Measurements from ENCODE around the gene ENO2. TPM values are rescaled to one million over a fixed set of nuclear protein-coding genes. Genes with fewer than 3 reads are reported as not detected.
"Not testable (repeated sequence)": the region's sequence is repeated elsewhere in the genome, so short reads cannot be mapped to it uniquely, and the experiment has no call there.

Gene ENO2
- total and polyA plus RNA-seq, 5 donors, result 17.8 to 42.1 (median 34.6) TPM

DNA sequence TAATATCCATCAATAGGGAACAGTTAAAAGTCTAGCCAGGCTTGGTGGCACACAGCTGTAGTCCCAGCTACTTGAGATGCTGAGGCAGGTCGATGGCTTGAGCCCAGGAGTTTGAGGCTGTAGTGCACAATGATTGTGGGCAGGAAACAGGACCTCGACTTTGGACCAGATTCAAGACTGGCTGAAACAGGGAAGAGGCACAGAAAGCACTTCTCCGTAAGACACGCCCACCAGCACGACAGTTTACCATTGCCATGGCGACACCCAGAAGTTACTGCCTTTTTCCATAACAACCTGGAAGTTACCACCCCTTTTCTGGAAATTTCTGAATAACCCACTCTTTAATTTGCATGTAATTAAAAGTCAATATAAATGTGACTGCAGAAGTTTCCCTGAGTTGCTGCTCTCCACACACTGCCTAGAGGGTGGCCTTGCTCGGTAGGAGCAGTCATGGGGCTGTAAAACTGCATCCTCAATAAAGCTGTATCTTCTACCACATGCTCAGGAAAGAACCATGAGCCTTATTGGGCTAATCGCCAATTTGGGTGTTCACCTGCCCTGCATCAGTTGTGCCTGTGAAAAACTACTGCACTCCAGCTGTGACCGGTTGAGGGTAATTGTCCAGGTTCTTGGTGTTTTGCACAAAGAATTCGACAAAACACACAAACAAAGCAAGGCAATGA lies 14.4 kb upstream of the ENO2 start:
- ATAC-seq (peak; percentile 42 to 66), DNase-seq (peak; percentile 76 to 85 (median 80))
- H3K4me3 ChIP-seq (ENCODE audit: low read length), result no peak overlapping the region
- WGBS, result 47% methylated on average over 10 of the region's 10 CpGs
- H3K4me1 ChIP-seq (ENCODE audit: control insufficient read depth, insufficient read depth, low read length), result no peaks in the 10 kb centered on the region
- no peaks in the 10 kb centered on the region for H3K27me3 ChIP-seq (ENCODE audit: control insufficient read depth, insufficient read depth)
- intact Hi-C loops (cut with DNase I), result no loop called here
- no peaks in the 10 kb centered on the region for H3K9me3 ChIP-seq (ENCODE audit: control insufficient read depth, low read length)
- H3K27ac ChIP-seq (ENCODE audit: low read length), result no peak overlapping the region

DNA sequence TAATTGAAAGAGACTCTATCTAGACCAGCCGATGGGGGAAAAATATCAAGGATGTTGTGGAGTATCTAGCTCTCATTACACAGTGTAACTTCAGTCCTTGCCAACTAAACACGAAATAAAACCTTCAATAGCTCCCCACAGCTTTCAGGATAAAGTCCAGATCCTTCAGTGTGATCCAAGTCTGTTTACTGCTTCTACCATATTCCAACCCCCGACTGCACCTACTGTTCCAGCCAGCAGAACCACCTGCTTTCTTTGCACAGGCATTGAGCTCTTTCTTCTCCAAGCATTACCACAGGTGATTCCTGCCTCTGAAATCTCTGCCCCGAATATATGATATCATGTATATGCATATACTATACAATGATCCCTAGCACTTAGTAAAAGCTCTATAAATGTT lies 11.9 kb upstream of the ENO2 start:
- DNase-seq, result no peak
- H3K4me3 ChIP-seq (ENCODE audit: low read length), result no peak overlapping the region
- intact Hi-C loops (cut with DNase I), result no loop called here
- no peak for ATAC-seq
- 83% methylated on average over 4 of the region's 4 CpGs for WGBS
- H3K27ac ChIP-seq (ENCODE audit: low read length), result no peak overlapping the region
- H3K4me1 ChIP-seq (ENCODE audit: control insufficient read depth, insufficient read depth, low read length), result no peaks in the 10 kb centered on the region
- no peaks in the 10 kb centered on the region for H3K9me3 ChIP-seq (ENCODE audit: control insufficient read depth, low read length)
- no peaks in the 10 kb centered on the region for H3K27me3 ChIP-seq (ENCODE audit: control insufficient read depth, insufficient read depth)

GRCh38 chr12:6903722-6904121 lies 10.7 kb upstream of the ENO2 start:
- no peak for ATAC-seq
- DNase-seq, result no peak
- no peak overlapping the region for H3K27ac ChIP-seq (ENCODE audit: low read length)
- no peak overlapping the region for H3K4me3 ChIP-seq (ENCODE audit: low read length)
- no peaks in the 10 kb centered on the region for H3K9me3 ChIP-seq (ENCODE audit: control insufficient read depth, low read length)
- intact Hi-C loops (cut with DNase I), result no loop called here
- 78% methylated on average over 1 of the region's 1 CpG for WGBS
- no peaks in the 10 kb centered on the region for H3K27me3 ChIP-seq (ENCODE audit: control insufficient read depth, insufficient read depth)
- H3K4me1 ChIP-seq (ENCODE audit: control insufficient read depth, insufficient read depth, low read length), result no peaks in the 10 kb centered on the region

DNA sequence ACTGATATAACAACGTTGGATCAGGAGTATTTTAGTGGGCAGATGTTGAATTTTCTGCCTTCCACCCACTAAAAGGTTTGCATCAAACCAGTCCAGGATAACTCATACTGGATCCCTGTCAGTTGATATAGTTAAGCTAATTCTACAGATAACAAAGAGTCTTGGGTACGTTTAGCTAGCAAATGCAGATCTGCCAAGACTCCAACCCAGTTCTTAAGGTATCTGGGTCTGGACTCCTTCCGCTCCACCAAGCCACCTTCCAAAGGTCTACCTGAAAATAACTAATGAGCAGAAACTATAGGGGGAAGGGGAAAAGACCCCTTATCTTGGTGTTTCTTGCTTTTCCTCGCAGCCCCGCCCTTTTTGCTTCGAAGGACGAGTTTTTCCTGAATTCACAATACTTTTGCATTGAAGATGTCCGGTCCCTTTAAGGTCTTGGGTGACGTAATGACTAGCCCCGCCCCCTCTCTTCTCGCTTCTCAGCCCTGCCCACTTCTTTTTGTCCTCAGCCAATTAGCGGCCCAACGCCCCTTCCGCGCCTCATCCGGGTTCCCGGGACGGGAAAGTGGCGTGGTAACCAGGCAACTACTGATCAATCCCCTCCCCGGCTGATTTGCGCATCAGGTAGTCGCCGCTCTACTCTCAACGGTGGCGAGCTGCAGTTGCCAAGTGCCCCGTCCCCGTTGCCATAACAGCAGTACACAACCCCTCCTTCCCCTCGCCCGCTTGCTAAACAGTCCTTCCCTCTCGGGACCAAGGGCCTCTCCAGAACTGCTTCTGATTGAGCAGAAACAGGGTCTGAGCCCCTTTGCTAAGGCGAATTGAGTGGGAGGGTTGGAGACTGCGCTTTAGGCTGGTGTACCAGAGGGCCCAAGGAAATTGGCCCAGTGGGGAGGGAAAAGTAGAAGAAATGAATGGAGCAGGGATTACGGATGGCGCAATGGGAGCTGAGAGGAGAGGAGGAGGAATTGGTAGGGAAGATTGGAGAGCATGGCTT lies 9.8 kb upstream of the ENO2 start, which contains the start of gene LRRC23:
TSS of gene LRRC23 (plus strand) at position 543 of the 997 bp plus-strand sequence. CDS start 812 bp downstream, outside the sequence.
- DNase-seq (peak; percentile 98 to 99 (median 98)), ATAC-seq (peak; percentile 95 to 96)
- peak within 1 kb of the TSS; percentile 69 for H3K27ac ChIP-seq (ENCODE audit: low read length)
- no peaks in the 10 kb centered on the region for H3K27me3 ChIP-seq (ENCODE audit: control insufficient read depth, insufficient read depth)
- H3K9me3 ChIP-seq (ENCODE audit: control insufficient read depth, low read length), result no peaks in the 10 kb centered on the region
- H3K4me3 ChIP-seq (ENCODE audit: low read length), result peak within 1 kb of the TSS; percentile 60
- intact Hi-C loops (cut with DNase I), result no loop called here
- WGBS, result 4% methylated on average over 34 of the region's 34 CpGs
- H3K4me1 ChIP-seq (ENCODE audit: control insufficient read depth, insufficient read depth, low read length), result no peaks in the 10 kb centered on the region

DNA sequence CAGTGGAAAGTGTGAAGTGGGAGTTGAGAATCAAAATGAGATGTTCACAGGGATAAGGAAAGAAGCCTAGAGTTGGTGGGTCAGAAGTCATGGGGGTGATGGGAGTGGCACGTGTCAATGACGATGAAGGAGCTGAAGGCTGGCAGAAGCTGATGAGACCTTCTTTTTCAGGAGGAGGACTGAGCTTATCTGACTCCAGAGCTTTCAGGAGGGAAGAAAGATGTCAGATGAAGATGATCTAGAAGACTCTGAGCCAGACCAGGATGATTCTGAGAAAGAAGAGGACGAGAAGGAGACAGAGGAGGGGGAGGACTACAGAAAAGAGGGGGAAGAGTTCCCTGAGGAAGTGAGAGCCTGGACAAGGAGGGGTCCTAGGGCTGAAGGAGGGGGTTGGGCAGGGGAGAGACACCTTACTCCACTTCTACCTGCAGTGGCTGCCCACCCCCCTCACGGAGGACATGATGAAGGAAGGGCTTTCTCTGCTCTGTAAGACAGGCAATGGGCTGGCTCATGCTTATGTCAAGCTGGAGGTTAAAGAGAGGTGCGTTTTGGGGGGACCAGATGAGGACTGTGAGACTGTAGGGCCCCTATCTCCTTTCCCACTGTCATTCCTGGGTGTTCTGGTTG lies 8.9 kb upstream of the ENO2 start:
- intact Hi-C loops (cut with DNase I), result no loop called here
- no peak for DNase-seq

GRCh38 chr12:6908141-6908540 lies 6.2 kb upstream of the ENO2 start:
- H3K4me1 ChIP-seq (ENCODE audit: control insufficient read depth, insufficient read depth, low read length); DNase-seq; H3K27ac ChIP-seq (ENCODE audit: low read length); intact Hi-C loops (cut with DNase I); H3K9me3 ChIP-seq (ENCODE audit: control insufficient read depth, low read length); ATAC-seq; H3K27me3 ChIP-seq (ENCODE audit: control insufficient read depth, insufficient read depth); H3K4me3 ChIP-seq (ENCODE audit: low read length): not testable (repeated sequence)
- 94% methylated on average over 11 of the region's 11 CpGs for WGBS

More for the DNA sequence above, 8.9 kb upstream of the ENO2 start:
- no peak for ATAC-seq
- Histone ChIP-seq H3K27me3 (ENCODE audit: control insufficient read depth, insufficient read depth) (no peaks in the 10 kb centered on the region), H3K4me1 (ENCODE audit: control insufficient read depth, insufficient read depth, low read length) (no peaks in the 10 kb centered on the region), H3K27ac (ENCODE audit: low read length) (peak overlapping the region; percentile 69), H3K9me3 (ENCODE audit: control insufficient read depth, low read length) (no peaks in the 10 kb centered on the region), H3K4me3 (ENCODE audit: low read length) (peak overlapping the region; percentile 60)
- WGBS, result 58% methylated on average over 5 of the region's 5 CpGs

DNA sequence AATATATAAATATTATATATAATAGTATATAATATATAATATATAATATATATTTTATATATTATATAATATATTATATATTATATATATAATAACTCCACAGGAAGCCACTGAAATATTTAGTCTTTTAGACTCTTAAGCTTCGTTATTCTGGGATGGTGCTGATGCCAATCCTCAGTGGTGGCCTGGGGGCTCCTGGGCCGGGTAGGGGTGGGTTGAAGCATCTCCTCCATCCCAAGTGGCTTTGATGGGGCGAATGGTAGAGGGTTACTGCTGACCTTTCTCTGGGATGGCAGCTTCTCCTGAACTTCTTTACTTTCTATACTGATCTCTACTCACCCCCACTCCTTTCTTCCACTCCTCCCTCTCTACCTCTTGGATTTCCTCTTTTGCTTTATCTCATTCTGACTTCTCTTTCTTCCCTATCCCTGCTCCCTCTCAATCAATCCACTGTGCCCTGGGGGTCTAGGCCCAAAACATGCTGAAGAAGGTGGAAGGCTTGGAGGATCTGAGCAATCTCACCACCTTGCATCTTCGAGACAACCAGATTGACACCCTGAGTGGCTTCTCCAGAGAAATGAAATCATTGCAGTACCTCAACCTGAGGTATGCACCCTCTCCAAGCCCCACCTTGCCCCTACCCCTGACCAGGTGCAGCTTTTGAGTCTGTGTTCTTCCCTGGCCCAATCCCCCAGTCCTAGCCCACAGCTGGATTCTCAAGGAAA lies 4.8 kb upstream of the ENO2 start:
- H3K27ac ChIP-seq (ENCODE audit: low read length), result no peak overlapping the region
- ATAC-seq (no peak), DNase-seq (no peak)
- no peak overlapping the region for H3K4me3 ChIP-seq (ENCODE audit: low read length)
- no peaks in the 10 kb centered on the region for H3K4me1 ChIP-seq (ENCODE audit: control insufficient read depth, insufficient read depth, low read length)
- no peaks in the 10 kb centered on the region for H3K27me3 ChIP-seq (ENCODE audit: control insufficient read depth, insufficient read depth)
- WGBS, result 89% methylated on average over 4 of the region's 4 CpGs
- intact Hi-C loops (cut with DNase I), result no loop called here
- H3K9me3 ChIP-seq (ENCODE audit: control insufficient read depth, low read length), result no peaks in the 10 kb centered on the region

DNA sequence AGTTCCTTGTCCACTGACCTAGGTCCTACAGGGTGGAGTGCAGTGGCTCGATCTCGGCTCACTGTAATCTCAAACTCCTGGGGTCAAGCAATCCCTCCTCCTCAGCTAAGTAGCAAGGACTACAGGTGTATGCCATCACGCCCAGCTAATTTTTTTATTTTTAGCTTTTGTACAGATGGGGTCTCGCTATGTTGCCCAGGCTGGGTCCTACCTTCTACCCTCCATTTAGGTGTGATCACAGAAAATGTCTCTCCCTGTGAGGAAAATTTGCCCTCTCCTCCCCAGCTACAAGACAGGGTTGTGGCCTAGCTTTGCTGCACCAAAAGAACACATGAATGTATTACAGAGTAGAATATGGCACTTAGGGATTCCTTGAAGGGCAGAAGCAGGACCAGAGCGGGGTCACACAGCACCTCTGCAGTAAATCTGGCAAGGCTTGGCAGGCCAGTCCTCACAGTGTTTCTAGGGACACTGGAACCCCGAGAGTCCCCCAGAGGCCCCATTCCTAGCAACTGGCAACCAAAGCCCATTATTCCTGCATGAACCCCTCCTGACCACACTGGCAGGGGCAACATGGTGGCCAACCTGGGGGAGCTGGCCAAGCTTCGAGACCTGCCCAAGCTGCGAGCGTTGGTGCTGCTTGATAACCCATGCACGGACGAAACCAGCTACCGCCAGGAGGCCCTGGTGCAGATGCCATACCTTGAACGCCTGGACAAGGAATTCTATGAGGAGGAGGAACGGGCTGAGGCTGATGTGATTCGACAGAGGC lies 2.0 kb upstream of the ENO2 start:
- no peak overlapping the region for H3K4me3 ChIP-seq (ENCODE audit: low read length)
- no peaks in the 10 kb centered on the region for H3K27me3 ChIP-seq (ENCODE audit: control insufficient read depth, insufficient read depth)
- intact Hi-C loops (cut with DNase I), result no loop called here
- no peaks in the 10 kb centered on the region for H3K9me3 ChIP-seq (ENCODE audit: control insufficient read depth, low read length)
- H3K27ac ChIP-seq (ENCODE audit: low read length), result no peak overlapping the region
- no peak for DNase-seq
- ATAC-seq, result no peak
- H3K4me1 ChIP-seq (ENCODE audit: control insufficient read depth, insufficient read depth, low read length), result no peaks in the 10 kb centered on the region
- WGBS, result 86% methylated on average over 15 of the region's 15 CpGs

DNA sequence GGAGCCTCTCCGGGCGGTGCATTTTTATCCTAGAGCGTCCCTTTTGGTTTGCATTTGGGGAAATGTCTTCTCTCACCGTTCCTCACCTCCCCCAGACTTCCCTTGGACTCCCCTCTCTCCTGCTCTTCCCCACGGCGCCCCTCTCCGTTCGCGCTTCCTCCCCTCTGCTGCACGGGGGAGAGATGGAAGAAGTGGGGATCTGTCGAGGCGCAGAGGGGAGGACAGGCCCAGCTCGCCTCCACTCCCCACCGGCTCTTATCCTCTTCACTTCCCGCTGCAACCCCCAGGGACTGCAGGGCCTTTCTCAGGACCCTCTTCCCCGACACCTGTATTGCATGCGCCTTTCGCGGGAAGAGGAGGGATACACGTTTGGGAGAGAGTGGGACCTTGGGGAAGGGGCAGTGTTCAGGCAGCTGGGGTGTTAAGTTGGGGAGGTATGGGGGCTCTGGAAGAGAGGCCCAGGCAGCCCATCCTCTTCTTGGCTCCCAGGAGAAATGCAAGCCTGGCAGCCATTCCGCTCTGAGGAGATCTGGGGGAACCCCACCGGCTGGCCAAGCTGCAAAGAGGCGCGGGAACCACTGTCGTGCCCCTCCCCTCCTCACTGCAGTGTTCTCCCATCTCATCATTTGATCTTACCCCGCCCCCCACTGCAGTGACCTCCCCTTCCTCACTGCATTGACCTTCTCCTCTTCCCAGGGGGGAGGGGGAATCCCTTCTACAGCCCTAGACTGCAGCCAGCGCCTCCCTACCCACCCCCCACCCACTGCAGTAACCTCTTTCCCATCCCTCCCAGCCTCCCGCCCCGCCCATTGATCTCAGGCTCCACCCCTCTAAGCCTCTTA lies 788 bp downstream of the ENO2 start:
- H3K27me3 ChIP-seq (ENCODE audit: control insufficient read depth, insufficient read depth), result no peaks in the 10 kb centered on the region
- 18% methylated on average over 29 of the region's 29 CpGs for WGBS
- H3K9me3 ChIP-seq (ENCODE audit: control insufficient read depth, low read length), result no peaks in the 10 kb centered on the region
- peak in 2 of 3 donors; percentile 48 to 77 for DNase-seq
- H3K4me3 ChIP-seq (ENCODE audit: low read length), result peak overlapping the region; percentile 91
- peak; percentile 7 to 19 for ATAC-seq
- H3K4me1 ChIP-seq (ENCODE audit: control insufficient read depth, insufficient read depth, low read length), result no peaks in the 10 kb centered on the region
- no peak overlapping the region for H3K27ac ChIP-seq (ENCODE audit: low read length)
- intact Hi-C loops (cut with DNase I), result no loop called here
